IMR-90 (cell line): Measurements from ENCODE around the gene NR4A3. TPM values are rescaled to one million over a fixed set of nuclear protein-coding genes. Genes with fewer than 3 reads are reported as not detected.

Experiments
- ATAC-seq: fragments of 200-7000 bp; cut with Tn5 transposase; 2 replicates; pipeline ENCODE4 v1.9.1; 2020; ENCODE audit warnings: low read depth, mild to moderate bottlenecking, moderate library complexity
- BruUV-seq: library from RNA; stranded (reverse); fragments of 400-500 nt; replicated peaks from 2 replicates; lab custom pipeline; 2021; lab: Mats Ljungman, UMichigan
- CTCF ChIA-PET: fragments of 300-600 bp; formaldehyde crosslinking; extraction: SDS; loops from one replicate; lab custom pipeline; 2021; ENCODE audit warnings: antibody characterized with exemption; lab: Yijun Ruan, JAX
- POLR2A ChIA-PET: fragments of 300-600 bp; sonication (Branson Sonifier 250); formaldehyde crosslinking; loops from one replicate; lab custom pipeline; 2022; ENCODE audit warnings: antibody characterized with exemption; ENCODE audit not compliant: unreplicated experiment; lab: Charles Lee
- DNase-seq: peaks from one replicate; pipeline ENCODE4 v3.0.0; 2013
- H2AFZ ChIP-seq: replicated peaks from 2 replicates; pipeline ENCODE3; 2013; ENCODE audit warnings: low read length, mild to moderate bottlenecking; ENCODE audit not compliant: poor library complexity
- H2AK5ac ChIP-seq: 2 replicates; pipeline ENCODE4 v1.6.1; 2013; ENCODE audit warnings: low read depth, low read length, inconsistent platforms
- H2AK9ac ChIP-seq: replicated peaks from 2 replicates; pipeline ENCODE3; 2013; ENCODE audit warnings: mild to moderate bottlenecking, low read depth, low read length, moderate library complexity; ENCODE audit not compliant: poor library complexity
- H2BK120ac ChIP-seq: 2 replicates; pipeline ENCODE4 v1.6.1; 2013; ENCODE audit warnings: low read depth, low read length, inconsistent platforms
- H2BK15ac ChIP-seq: 3 replicates; pipeline ENCODE4 v1.6.1; 2013; ENCODE audit warnings: low read depth, low read length, inconsistent platforms
- H2BK20ac ChIP-seq: 2 replicates; pipeline ENCODE4 v1.6.1; 2013; ENCODE audit warnings: low read depth, mild to moderate bottlenecking, inconsistent platforms, low read length, moderate library complexity
- H2BK5ac ChIP-seq: 2 replicates; pipeline ENCODE4 v1.6.1; 2013; ENCODE audit warnings: mild to moderate bottlenecking, low read depth, low read length, inconsistent platforms; ENCODE audit not compliant: poor library complexity, severe bottlenecking
- H3K14ac ChIP-seq: replicated peaks from 2 replicates; pipeline ENCODE4 v1.6.1; 2013; ENCODE audit warnings: low read depth, low read length, inconsistent platforms
- H3K18ac ChIP-seq: 2 replicates; pipeline ENCODE4 v1.6.1; 2013; ENCODE audit warnings: low read depth, low read length, control low read depth
- H3K23ac ChIP-seq: 2 replicates; pipeline ENCODE4 v1.6.1; 2013; ENCODE audit warnings: low read depth, low read length, inconsistent platforms
- H3K27ac ChIP-seq: 2 replicates; pipeline ENCODE4 v1.5.1; 2013; ENCODE audit warnings: mild to moderate bottlenecking, control low read depth, low read length; ENCODE audit not compliant: insufficient read depth
- H3K27me3 ChIP-seq: 2 replicates; pipeline ENCODE4 v1.6.1; 2013; ENCODE audit warnings: low read length; ENCODE audit not compliant: control insufficient read depth, insufficient read depth
- H3K36me3 ChIP-seq: 2 replicates; pipeline ENCODE4 v1.6.1; 2013; ENCODE audit warnings: low read length, mixed read lengths; ENCODE audit not compliant: control insufficient read depth, insufficient read depth
- H3K4ac ChIP-seq: 2 replicates; pipeline ENCODE4 v1.6.1; 2013; ENCODE audit warnings: low read depth, low read length, inconsistent platforms
- H3K4me1 ChIP-seq: 2 replicates; pipeline ENCODE4 v1.6.1; 2013; ENCODE audit warnings: low read length, mixed read lengths; ENCODE audit not compliant: control insufficient read depth, insufficient read depth
- H3K4me2 ChIP-seq: 2 replicates; pipeline ENCODE4 v1.6.1; 2013; ENCODE audit warnings: low read depth, mild to moderate bottlenecking, control low read depth, low read length, moderate library complexity
- H3K4me3 ChIP-seq: 2 replicates; pipeline ENCODE4 v1.5.1; 2013; ENCODE audit warnings: low read depth, mild to moderate bottlenecking, control low read depth, low read length, moderate library complexity; ENCODE audit not compliant: insufficient read depth
- H3K56ac ChIP-seq: 2 replicates; pipeline ENCODE4 v1.6.1; 2013; ENCODE audit warnings: low read length, inconsistent platforms; ENCODE audit not compliant: insufficient read depth; ENCODE audit errors: extremely low read depth
- H3K79me1 ChIP-seq, 2 experiments: 2 replicates each; pipeline ENCODE4 v1.6.1; 2013; ENCODE audit warnings: low read length in 2 of 2, inconsistent platforms in 1 of 2, low read depth in 1 of 2
- H3K9ac ChIP-seq: 2 replicates; pipeline ENCODE4 v1.6.1; 2013; ENCODE audit warnings: low read depth, low read length, control low read depth
- H3K9me1 ChIP-seq: 2 replicates; pipeline ENCODE4 v1.6.1; 2013; ENCODE audit warnings: low read length, inconsistent platforms; ENCODE audit not compliant: insufficient read depth
- H3K9me3 ChIP-seq: 2 replicates; pipeline ENCODE4 v1.6.1; 2013; ENCODE audit warnings: low read length; ENCODE audit not compliant: control insufficient read depth, insufficient read depth
- H4K20me1 ChIP-seq: 2 replicates; pipeline ENCODE4 v1.6.1; 2013; ENCODE audit warnings: low read length, inconsistent platforms; ENCODE audit not compliant: insufficient read depth
- H4K5ac ChIP-seq: 2 replicates; pipeline ENCODE4 v1.6.1; 2013; ENCODE audit warnings: mild to moderate bottlenecking, low read depth, low read length, control low read depth
- H4K8ac ChIP-seq, 2 experiments: 2 replicates each; pipeline ENCODE4 v1.6.1; 2013; ENCODE audit warnings: low read depth in 2 of 2, low read length in 2 of 2, control low read depth in 1 of 2, inconsistent platforms in 1 of 2
- H4K91ac ChIP-seq: 2 replicates; pipeline ENCODE4 v1.6.1; 2013; ENCODE audit warnings: low read depth, low read length, inconsistent platforms; ENCODE audit not compliant: insufficient read depth
- BHLHE40 ChIP-seq: fragments of 150-350 bp; IDR thresholded peaks from 2 replicates; pipeline ENCODE4 v1.6.1; 2016; ENCODE audit warnings: mild to moderate bottlenecking, low read depth, low read length
- CEBPB ChIP-seq: IDR thresholded peaks from 2 replicates; pipeline ENCODE4 v1.6.1; 2012; ENCODE audit warnings: low read depth, low read length, improper control_type of control experiment
- RAD21 ChIP-seq: IDR thresholded peaks from 2 replicates; pipeline ENCODE4 v1.6.1; 2012; ENCODE audit warnings: low read length, improper control_type of control experiment
- RCOR1 ChIP-seq: IDR thresholded peaks from 2 replicates; pipeline ENCODE4 v1.6.1; 2012; ENCODE audit warnings: mild to moderate bottlenecking, low read length, improper control_type of control experiment; ENCODE audit not compliant: insufficient replicate concordance
- RFX5 ChIP-seq: IDR thresholded peaks from 2 replicates; pipeline ENCODE4 v1.8.0; 2012; ENCODE audit warnings: low read depth, mild to moderate bottlenecking, low read length, moderate library complexity
- SMC3 ChIP-seq: fragments of 150-350 bp; IDR thresholded peaks from 2 replicates; pipeline ENCODE4 v1.6.1; 2016; ENCODE audit warnings: low read depth, mild to moderate bottlenecking, antibody characterized with exemption, low read length, moderate library complexity
- WGBS, 2 experiments: methylation state at CpG; one replicate each; pipeline versions ENCODE4 v1.1.5 to v1.1.7; 2013; ENCODE audit warnings: missing lambda C conversion rate in 2 of 2; ENCODE audit not compliant: insufficient read length in 1 of 2; ENCODE audit errors: extremely low coverage in 2 of 2; 5-methylcytosine and 5-hydroxymethylcytosine counted together
- dilution Hi-C: fragments of 300-500 bp; cut with HindIII; formaldehyde crosslinking; loops from one replicate; pipeline ENCODE4 v1.14.3; 2018; ENCODE audit warnings: low sequenced_read_pairs; ENCODE audit not compliant: unreplicated experiment
- in situ Hi-C: fragments of 300-500 bp; cut with MboI; formaldehyde crosslinking; loops from 3 replicates; pipeline ENCODE4 v1.14.3; 2019; ENCODE audit warnings: low sequenced_read_pairs, inconsistent platforms, mixed read lengths
- intact Hi-C: fragments of 100-400 bp; cut with micrococcal nuclease; formaldehyde crosslinking; loops from 2 replicates; pipeline ENCODE4 v1.10.0; 2022
- polyA plus RNA-seq, 3 experiments: library from polyadenylated mRNA; depleted of rRNA; stranded (reverse); fragments of >200 nt; gene quantifications; 2 replicates each; pipeline ENCODE4 v1.2.3, GENCODE V29; 2012; ENCODE audit warnings: low replicate concordance in 1 of 3
- total RNA-seq: library from RNA; depleted of rRNA; stranded (reverse); fragments of >200 nt; gene quantifications from 2 replicates; pipeline ENCODE4 v1.2.3, GENCODE V29; 2012
- TF ChIP-seq, protein P1 (sequence below): conservative IDR thresholded peaks from 2 replicates; pipeline ENCODE4 v1.5.1; 2012; ENCODE audit warnings: mild to moderate bottlenecking, low read depth, low read length, improper control_type of control experiment

Gene NR4A3
- total and polyA plus RNA-seq, 2 of the 4 experiments (the other 2 are of a cell fraction): 0.27 to 0.54 TPM

DNA sequence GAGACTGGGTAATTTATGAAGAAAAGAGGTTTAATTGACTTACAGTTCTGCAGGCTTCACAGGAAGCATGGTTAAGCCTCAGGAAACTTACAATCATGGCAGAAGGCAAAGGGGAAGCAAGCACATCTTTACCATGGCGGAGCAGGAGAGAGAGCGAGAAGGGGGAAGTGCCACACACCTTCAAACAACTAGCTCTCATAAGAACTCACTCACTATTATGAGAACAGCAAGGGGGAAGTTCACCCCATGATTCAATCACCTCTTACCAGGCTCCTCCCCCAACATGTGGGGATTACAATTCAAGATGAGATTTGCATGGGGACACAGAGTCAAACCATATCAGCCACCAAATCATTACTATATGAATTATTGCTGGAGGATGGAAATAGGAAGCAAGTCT is 54.5 kb downstream of the NR4A3 start:
- Histone ChIP-seq H3K23ac (no peak overlapping the region), H4K20me1 (peaks cover 4% of the 10 kb centered on the region; the same call in 1 of the 2 replicates), H2AK9ac (no peak overlapping the region), H3K4me2 (no peak overlapping the region), H3K56ac (no peak overlapping the region), H3K4me1 (peaks cover 5% of the 10 kb centered on the region; the same call in 1 of the 2 replicates), H4K91ac (no peak overlapping the region), H2AFZ (no peak overlapping the region), H4K5ac (no peak overlapping the region), H2BK15ac (no peak overlapping the region), H4K8ac (no peak overlapping the region), H3K4ac (no peak overlapping the region), H3K9ac (no peak overlapping the region), H3K27ac (no peak overlapping the region), H3K9me3 (no peaks in the 10 kb centered on the region), H3K18ac (no peak overlapping the region), H2AK5ac (no peak overlapping the region), H2BK20ac (no peak overlapping the region), H3K9me1 (0 out of 2 replicates have a peak, but pooled peaks cover 2% of the 10 kb centered on the region), H3K4me3 (no peak overlapping the region), H2BK120ac (no peak overlapping the region), H2BK5ac (no peak overlapping the region), H3K36me3 (no peaks in the 10 kb centered on the region), H3K14ac (no peak overlapping the region), H3K27me3 (no peaks in the 10 kb centered on the region; the same call in 1 of the 2 replicates), H3K79me1 (no peaks in the 10 kb centered on the region)
- no CpG with 5 or more reads among the region's 2 CpGs for WGBS, 2 experiments
- dilution Hi-C loops: no loop called here
- TF ChIP-seq RFX5 (no peak), BHLHE40 (no peak), RAD21 (no peak), CEBPB (no peak), SMC3 (no peak), RCOR1 (no peak)
- TF ChIP-seq, protein P1, sequence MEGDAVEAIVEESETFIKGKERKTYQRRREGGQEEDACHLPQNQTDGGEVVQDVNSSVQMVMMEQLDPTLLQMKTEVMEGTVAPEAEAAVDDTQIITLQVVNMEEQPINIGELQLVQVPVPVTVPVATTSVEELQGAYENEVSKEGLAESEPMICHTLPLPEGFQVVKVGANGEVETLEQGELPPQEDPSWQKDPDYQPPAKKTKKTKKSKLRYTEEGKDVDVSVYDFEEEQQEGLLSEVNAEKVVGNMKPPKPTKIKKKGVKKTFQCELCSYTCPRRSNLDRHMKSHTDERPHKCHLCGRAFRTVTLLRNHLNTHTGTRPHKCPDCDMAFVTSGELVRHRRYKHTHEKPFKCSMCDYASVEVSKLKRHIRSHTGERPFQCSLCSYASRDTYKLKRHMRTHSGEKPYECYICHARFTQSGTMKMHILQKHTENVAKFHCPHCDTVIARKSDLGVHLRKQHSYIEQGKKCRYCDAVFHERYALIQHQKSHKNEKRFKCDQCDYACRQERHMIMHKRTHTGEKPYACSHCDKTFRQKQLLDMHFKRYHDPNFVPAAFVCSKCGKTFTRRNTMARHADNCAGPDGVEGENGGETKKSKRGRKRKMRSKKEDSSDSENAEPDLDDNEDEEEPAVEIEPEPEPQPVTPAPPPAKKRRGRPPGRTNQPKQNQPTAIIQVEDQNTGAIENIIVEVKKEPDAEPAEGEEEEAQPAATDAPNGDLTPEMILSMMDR: no peak
- intact Hi-C loops: no loop called here
- BruUV-seq: no TSS peak
- in situ Hi-C loops: no loop called here
- CTCF ChIA-PET: no interaction called here
- ATAC-seq (no peak), DNase-seq (no peak)
- POLR2A ChIA-PET: no interaction called here
